GM12873 (cell line): ENCODE data around the gene SMIM9.

ENCODE experiments used
- CTCF ChIP-seq: IDR thresholded peaks from 2 replicates; pipeline ENCODE4 v1.5.1; 2012; ENCODE audit warnings: low read depth, mild to moderate bottlenecking, moderate library complexity, low read length, control low read depth; ENCODE audit not compliant: insufficient read depth; ENCODE audit errors: missing control alignments

The SMIM9 gene

GRCh38 chrX:154819771-154820341, 14.6 kb downstream of the SMIM9 start:
- TF ChIP-seq CTCF, result no peak

GRCh38 chrX:154818916-154819770, 15.3 kb downstream of the SMIM9 start:
- TF ChIP-seq CTCF, result no peak

- TF ChIP-seq CTCF, result no peak
These were observed 19.1 kb downstream of the SMIM9 start for GRCh38 chrX:154815274-154815818.

GRCh38 chrX:154813801-154814200, 20.7 kb downstream of the SMIM9 start:
- TF ChIP-seq CTCF, result no peak

GRCh38 chrX:154812341-154813101, 21.9 kb downstream of the SMIM9 start:
- no peak for TF ChIP-seq CTCF

- TF ChIP-seq CTCF, result no peak
These were observed 24.4 kb downstream of the SMIM9 start for GRCh38 chrX:154809939-154810665.
